PC-9 (cell line): ENCODE measurements around the gene GNB1.

Experiments
- CTCF ChIP-seq: fragments of 200-600 bp; sonication (generic); conservative IDR thresholded peaks from 2 replicates; pipeline ENCODE4 v1.6.1; 2017; ENCODE audit warnings: mixed run types, antibody characterized with exemption, mild to moderate bottlenecking, moderate library complexity
- EZH2 ChIP-seq: fragments of 200-600 bp; sonication (generic); IDR thresholded peaks from 2 replicates; pipeline ENCODE4 v1.8.0; 2017; ENCODE audit warnings: antibody characterized with exemption, low read depth

- no peak for TF ChIP-seq CTCF
- TF ChIP-seq EZH2, result no peak
These were observed 115.3 kb downstream of the GNB1 start for GRCh38 chr1:1775327-1776226.
